OCI-LY3 (cell line): ENCODE measurements around the gene BCL2L12.

Source experiments
- H2AFZ ChIP-seq: fragments of 200-600, 300-600 bp; shearing (Covaris generic); 2 replicates; pipeline ENCODE4 v1.6.0; 2014; ENCODE audit warnings: antibody characterized with exemption, low read depth, low read length
- H3K27ac ChIP-seq: fragments of 200-600, 300-600 bp; sonication (generic); 2 replicates; pipeline ENCODE4 v1.5.1; 2014; ENCODE audit warnings: mild to moderate bottlenecking, low read length, moderate library complexity, mixed read lengths
- H3K27me3 ChIP-seq: fragments of 200-600, 300-600 bp; sonication (generic); 2 replicates; pipeline ENCODE4 v1.6.1; 2014; ENCODE audit warnings: low read depth, low read length, mixed read lengths
- H3K36me3 ChIP-seq: fragments of 200-600, 300-600 bp; sonication (generic); replicated peaks from 2 replicates; pipeline ENCODE3; 2014; ENCODE audit warnings: low read depth, low read length, mixed read lengths
- H3K4me1 ChIP-seq: fragments of 300-600, 200-600 bp; sonication (generic); 2 replicates; pipeline ENCODE4 v1.6.1; 2014; ENCODE audit warnings: low read length, mixed read lengths
- H3K4me2 ChIP-seq: fragments of 200-600, 300-600 bp; sonication (generic); 2 replicates; pipeline ENCODE4 v1.6.1; 2014; ENCODE audit warnings: low read length, mixed read lengths
- H3K4me3 ChIP-seq: fragments of 300-600, 200-600 bp; sonication (generic); 2 replicates; pipeline ENCODE4 v1.5.1; 2014; ENCODE audit warnings: antibody characterized with exemption, mild to moderate bottlenecking, low read length, moderate library complexity
- H3K79me2 ChIP-seq: fragments of 300-600, 200-600 bp; shearing (Covaris generic); 2 replicates; pipeline ENCODE4 v1.6.1; 2014; ENCODE audit warnings: mild to moderate bottlenecking, low read length, mixed read lengths
- H3K9ac ChIP-seq: fragments of 300-600, 200-600 bp; shearing (Covaris generic); 2 replicates; pipeline ENCODE4 v1.6.0; 2014; ENCODE audit warnings: mild to moderate bottlenecking, low read length, moderate library complexity
- H3K9me3 ChIP-seq: fragments of 200-600, 300-600 bp; shearing (Covaris generic); 2 replicates; pipeline ENCODE4 v1.6.1; 2014; ENCODE audit warnings: low read length, mixed read lengths; ENCODE audit not compliant: insufficient read depth
- H4K20me1 ChIP-seq: fragments of 200-600, 300-600 bp; sonication (generic); 2 replicates; pipeline ENCODE4 v1.6.1; 2016; ENCODE audit warnings: low read length, mixed read lengths; ENCODE audit not compliant: insufficient read depth
- CTCF ChIP-seq: fragments of 200-600, 300-600 bp; sonication (generic); IDR thresholded peaks from 2 replicates; pipeline ENCODE4 v1.5.1; 2014; ENCODE audit warnings: antibody characterized with exemption, low read length, low read depth
- EZH2phosphoT487 ChIP-seq: fragments of 200-600 bp; shearing (Covaris generic); IDR thresholded peaks from 2 replicates; pipeline ENCODE4 v1.6.1; 2018; ENCODE audit warnings: antibody characterized with exemption, mixed run types, low read depth

Gene BCL2L12

GRCh38 chr19:49624967-49625910, 40.5 kb upstream of the BCL2L12 start:
- H3K27ac ChIP-seq, result no peak overlapping the region
- no peak overlapping the region for H2AFZ ChIP-seq
- H3K4me1 ChIP-seq, result no peaks in the 10 kb centered on the region
- H3K79me2 ChIP-seq, result no peaks in the 10 kb centered on the region; the same call in 1 of the 2 replicates
- H4K20me1 ChIP-seq, result no peaks in the 10 kb centered on the region
- no peaks in the 10 kb centered on the region for H3K9me3 ChIP-seq
- peaks cover 36% of the 10 kb centered on the region for H3K36me3 ChIP-seq
- TF ChIP-seq EZH2phosphoT487 (no peak), CTCF (no peak)
- H3K9ac ChIP-seq, result no peak overlapping the region
- H3K4me3 ChIP-seq, result no peak overlapping the region
- H3K27me3 ChIP-seq, result no peaks in the 10 kb centered on the region
- H3K4me2 ChIP-seq, result no peak overlapping the region

- no peaks in the 10 kb centered on the region for H3K9me3 ChIP-seq
- H3K27ac ChIP-seq, result no peak overlapping the region
- no peaks in the 10 kb centered on the region for H4K20me1 ChIP-seq
- H3K79me2 ChIP-seq, result no peaks in the 10 kb centered on the region; the same call in 1 of the 2 replicates
- no peak for TF ChIP-seq EZH2phosphoT487
- TF ChIP-seq CTCF, result no peak
- no peaks in the 10 kb centered on the region for H3K4me1 ChIP-seq
- peaks cover 34% of the 10 kb centered on the region for H3K36me3 ChIP-seq
- no peak overlapping the region for H3K9ac ChIP-seq
- H3K27me3 ChIP-seq, result no peaks in the 10 kb centered on the region
- no peak overlapping the region for H3K4me2 ChIP-seq
- no peak overlapping the region for H3K4me3 ChIP-seq
- no peak overlapping the region for H2AFZ ChIP-seq
Measured at GRCh38 chr19:49626226-49626625, 39.5 kb upstream of the BCL2L12 start.

- Histone ChIP-seq H2AFZ (no peak overlapping the region), H3K27me3 (no peaks in the 10 kb centered on the region), H3K9ac (no peak overlapping the region), H3K79me2 (no peaks in the 10 kb centered on the region), H3K36me3 (peaks cover 24% of the 10 kb centered on the region), H3K4me3 (no peak overlapping the region), H3K4me1 (no peaks in the 10 kb centered on the region), H3K9me3 (no peaks in the 10 kb centered on the region), H4K20me1 (no peaks in the 10 kb centered on the region), H3K27ac (no peak overlapping the region), H3K4me2 (no peak overlapping the region)
- no peak for TF ChIP-seq CTCF
Measured at GRCh38 chr19:49629659-49630058, 36.1 kb upstream of the BCL2L12 start.

- Histone ChIP-seq H3K4me3 (no peak overlapping the region), H3K27me3 (no peaks in the 10 kb centered on the region), H4K20me1 (no peaks in the 10 kb centered on the region), H3K79me2 (no peaks in the 10 kb centered on the region), H3K36me3 (peaks cover 19% of the 10 kb centered on the region), H3K27ac (no peak overlapping the region), H2AFZ (no peak overlapping the region), H3K4me1 (no peaks in the 10 kb centered on the region), H3K9ac (no peak overlapping the region), H3K4me2 (no peak overlapping the region), H3K9me3 (no peaks in the 10 kb centered on the region)
- TF ChIP-seq EZH2phosphoT487, result no peak
- no peak for TF ChIP-seq CTCF
Measured at GRCh38 chr19:49631014-49631588, 34.6 kb upstream of the BCL2L12 start.
